Thyroid gland (tissue), 4 donors: ENCODE results near the gene WWTR1.

Experiments used
- CTCF ChIP-seq, 6 experiments: fragments of 200-600 bp in 3 of 6; fragments of 450-650 bp in 3 of 6; sonication (generic) in 3 of 6; IDR thresholded peaks; one replicate each; pipeline ENCODE4 v1.5.1; 2016 to 2019; ENCODE audit warnings: antibody characterized with exemption in 6 of 6, mild to moderate bottlenecking in 2 of 6, inconsistent platforms in 1 of 6, moderate library complexity in 1 of 6
- POLR2A ChIP-seq, 2 donors: fragments of 450-650 bp; IDR thresholded peaks; one replicate each; pipeline ENCODE4 v1.6.1; 2017; ENCODE audit warnings: antibody characterized with exemption in 2 of 2, mild to moderate bottlenecking in 2 of 2, moderate library complexity in 1 of 2

- TF ChIP-seq POLR2A (IDR thresholded peaks at IDR 0.05) (no peak), CTCF (IDR thresholded peaks at IDR 0.05) (no peak)
These were observed 65.0 kb downstream of the WWTR1 start for GRCh38 chr3:149592758-149593240.
